Left colon (tissue), 2 donors: ENCODE results near the gene MANSC4. TPM values are rescaled to one million over a fixed set of nuclear protein-coding genes. Genes with fewer than 3 reads are reported as not detected.

ENCODE experiments used
- ATAC-seq: fragments of 200-7000 bp; cut with Tn5 transposase; one replicate; pipeline ENCODE4 v1.9.1; 2020; ENCODE audit warnings: mild to moderate bottlenecking, moderate library complexity
- DNase-seq, 2 donors: peaks; one replicate each; pipeline ENCODE4 v3.0.0-alpha.2; 2020
- intact Hi-C, 2 donors: fragments of 100-400 bp; cut with DNase I in 1 of 2; cut with micrococcal nuclease in 1 of 2; formaldehyde crosslinking; loops; one replicate each; pipeline versions ENCODE4 v1.11.2 to v1.14.0; 2022; cut with DNase I, micrococcal nuclease
- long read RNA-seq: library from polyadenylated mRNA; unstranded; transcript quantifications from one replicate; pipeline ENCODE4 v2.0.0, GENCODE V29; 2021
- total RNA-seq, 2 donors: library from RNA; stranded (reverse); fragmentation: NEBNext Ultra II Directional; extraction: Animal tissue kit (Norgen Biotek cat#: 25700); gene quantifications; one replicate each; pipeline ENCODE4 v1.2.1, GENCODE V29; 2021
- donor health status: DM: no; HTN: no; CAD: no.
- donor health status: DM: yes; HTN: yes; CAD: no.

Gene MANSC4
- not detected for total RNA-seq
- long read RNA-seq = 0 reads

DNA sequence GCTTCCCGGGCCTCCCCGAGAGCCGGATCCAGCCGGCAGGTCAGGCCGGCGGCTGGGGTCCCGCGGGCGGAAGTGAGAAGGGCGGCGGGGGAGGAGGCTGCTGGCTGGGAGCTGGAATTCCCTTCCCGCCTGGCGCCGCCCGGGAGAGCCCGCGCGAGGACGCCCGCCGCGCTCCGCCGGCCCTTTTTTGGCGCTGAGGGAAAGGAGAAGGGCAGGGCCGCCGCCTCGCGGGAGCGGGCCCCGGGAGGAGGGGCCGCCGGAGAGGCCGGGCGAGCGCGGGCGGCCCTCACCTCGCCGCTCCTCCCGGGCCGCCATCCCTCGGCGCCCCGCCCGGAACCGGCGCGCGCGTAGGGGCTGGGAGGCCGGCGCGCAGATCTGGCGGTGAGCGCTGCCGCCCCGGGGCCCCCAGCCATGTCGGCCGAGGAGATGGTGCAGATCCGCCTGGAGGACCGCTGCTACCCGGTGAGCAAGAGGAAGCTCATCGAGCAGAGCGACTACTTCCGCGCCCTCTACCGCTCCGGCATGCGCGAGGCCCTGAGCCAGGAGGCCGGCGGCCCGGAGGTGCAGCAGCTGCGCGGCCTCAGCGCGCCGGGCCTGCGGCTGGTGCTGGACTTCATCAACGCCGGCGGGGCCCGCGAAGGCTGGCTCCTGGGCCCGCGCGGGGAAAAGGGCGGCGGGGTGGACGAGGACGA, at the start of gene MANSC4, which contains the start of gene KLHL42:
MANSC4 (minus strand) TSS at position 317 of the 692 bp plus-strand sequence. CDS start 8,960 bp downstream, outside the sequence.
KLHL42 (plus strand) TSS at position 314 of the 692 bp plus-strand sequence; CDS start at position 412, 98 bp downstream.
- DNase-seq (peak; percentile 69 to 79), ATAC-seq (peak; percentile 91)
- intact Hi-C loops = no loop called here

DNA sequence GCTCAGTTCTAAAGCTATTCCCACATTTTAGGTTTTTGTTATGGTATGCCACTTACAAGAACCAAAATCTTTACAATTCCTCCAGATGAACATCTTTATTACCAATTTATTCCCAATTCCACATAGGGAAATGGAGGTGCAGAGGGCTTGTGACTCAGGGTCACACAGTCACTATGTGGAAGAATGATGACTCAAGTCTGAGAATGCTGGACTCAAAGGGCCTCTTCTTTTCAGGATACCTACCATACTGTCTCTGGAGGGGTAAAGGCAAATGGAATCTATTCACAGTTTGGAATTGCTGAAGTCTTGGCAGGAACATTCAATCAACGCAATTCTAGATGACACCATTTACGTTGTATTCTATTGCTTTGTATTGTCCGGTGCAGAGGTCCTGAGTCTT, 48.2 kb upstream of the MANSC4 start:
- DNase-seq (no peak), ATAC-seq (no peak)
- intact Hi-C loops = no loop called here

DNA sequence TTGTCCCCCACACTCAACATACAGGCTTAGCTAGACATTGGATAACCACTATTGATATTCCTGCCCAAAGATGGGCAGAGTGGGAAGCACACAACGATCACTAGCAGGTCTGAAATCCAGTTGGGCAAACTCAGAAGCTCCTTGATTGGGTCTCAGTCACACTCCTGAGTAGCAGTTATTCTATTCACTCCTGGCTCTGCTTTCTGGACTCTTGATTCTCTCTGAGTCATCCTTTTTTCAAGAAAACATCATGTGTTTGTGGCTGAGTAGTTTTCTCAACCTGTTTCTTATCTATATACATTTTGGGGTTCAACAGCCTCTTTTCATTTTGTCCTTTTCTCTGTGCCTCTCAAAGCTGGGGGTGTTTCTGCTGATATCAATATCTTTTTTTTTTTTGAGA, 46.0 kb upstream of the MANSC4 start:
- no peak for ATAC-seq
- no peak for DNase-seq
- intact Hi-C loops = no loop called here

DNA sequence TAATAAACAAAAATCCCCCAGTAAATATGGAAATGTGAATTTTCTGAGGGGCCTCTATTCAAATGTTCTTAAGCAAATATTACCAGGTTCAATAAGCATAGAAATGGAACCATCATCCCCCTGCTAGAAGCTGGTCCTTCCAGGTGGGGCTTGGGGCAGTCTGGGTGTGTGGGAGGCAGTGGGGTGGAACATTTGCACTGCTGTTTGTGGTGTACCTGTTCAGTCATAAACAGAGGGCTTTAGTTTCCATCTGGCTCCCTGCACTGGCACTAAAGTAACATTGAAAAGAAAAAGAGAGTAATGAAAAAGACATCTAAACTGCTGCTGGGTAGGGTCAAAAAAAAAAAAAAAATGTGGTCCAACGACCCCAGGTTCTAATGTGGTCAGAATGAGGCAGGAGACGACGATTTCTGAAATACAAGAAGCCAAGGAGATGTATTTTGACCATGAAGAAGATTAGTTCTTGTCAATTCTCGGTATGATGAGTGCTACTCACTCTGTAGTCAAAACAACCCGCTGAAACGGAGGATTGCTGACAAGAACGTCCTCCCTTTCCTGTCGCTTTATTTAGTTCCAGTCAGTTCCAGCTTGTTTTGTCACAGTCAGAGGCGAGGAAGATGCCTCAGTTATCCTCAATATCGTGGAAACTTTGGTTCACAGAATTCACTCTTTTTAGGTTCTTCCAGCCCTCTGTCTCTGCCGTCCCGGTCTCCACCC, 44.2 kb upstream of the MANSC4 start:
- DNase-seq = no peak
- ATAC-seq = no peak
- intact Hi-C loops = loop anchor here in 1 of 2 donors (5.0 kb wide), 1 partner anchor 92 kb away; no protein-coding TSS in a partner anchor

DNA sequence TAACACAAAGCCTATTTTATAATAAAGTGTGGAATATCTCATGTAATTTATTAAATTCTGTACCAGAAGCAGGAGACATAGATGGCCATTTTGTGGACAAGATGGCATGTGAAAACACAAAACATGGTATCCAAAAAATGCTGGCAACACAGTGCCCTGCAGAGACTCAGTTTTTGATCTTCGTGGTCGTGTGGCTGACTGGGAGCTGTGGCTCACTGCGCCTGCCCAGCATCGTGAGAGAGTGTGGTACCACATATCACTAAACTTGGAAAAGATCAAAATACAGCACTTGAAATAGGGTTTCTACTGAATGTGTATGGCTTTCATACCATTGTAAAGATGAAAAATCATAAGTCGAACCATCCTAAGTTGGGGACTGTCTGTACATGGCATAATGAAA, 43.0 kb upstream of the MANSC4 start:
- DNase-seq (no peak), ATAC-seq (no peak)
- intact Hi-C loops = loop anchor here in 1 of 2 donors (5.0 kb wide), 1 partner anchor 91 kb away; no protein-coding TSS in a partner anchor

DNA sequence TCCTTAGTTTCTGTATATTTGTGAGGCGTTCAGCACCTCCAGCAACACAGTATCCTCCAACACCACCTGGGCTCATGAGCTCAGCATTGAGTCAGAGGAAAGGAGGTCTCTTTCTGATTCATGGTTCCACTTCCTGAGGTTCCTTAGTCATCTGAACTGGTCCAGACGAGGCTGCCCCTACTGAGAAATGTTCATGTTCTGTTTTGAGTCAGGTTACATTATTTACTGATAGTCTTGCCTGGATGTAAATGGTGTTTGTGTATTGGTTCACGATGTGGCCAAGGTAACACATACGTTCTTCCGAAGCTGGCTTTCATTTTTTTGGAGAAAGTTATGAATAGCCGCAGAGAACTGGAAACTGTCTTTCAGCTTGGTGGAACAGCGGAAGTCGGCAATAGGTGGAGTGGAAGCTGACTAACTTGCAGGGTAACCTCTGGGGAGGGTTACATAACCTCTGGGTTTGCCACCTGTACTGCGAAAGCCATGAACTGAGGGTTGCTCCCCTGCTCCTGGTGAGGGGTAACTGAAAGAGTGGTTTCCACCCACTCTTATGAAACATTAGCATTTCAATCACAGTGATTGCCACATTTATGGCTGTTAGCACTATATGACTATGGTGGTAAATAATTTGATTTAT, 42.2 kb upstream of the MANSC4 start:
- ATAC-seq = no peak
- DNase-seq = no peak
- intact Hi-C loops = loop anchor here in 1 of 2 donors (5.0 kb wide), 1 partner anchor 90 kb away; no protein-coding TSS in a partner anchor

DNA sequence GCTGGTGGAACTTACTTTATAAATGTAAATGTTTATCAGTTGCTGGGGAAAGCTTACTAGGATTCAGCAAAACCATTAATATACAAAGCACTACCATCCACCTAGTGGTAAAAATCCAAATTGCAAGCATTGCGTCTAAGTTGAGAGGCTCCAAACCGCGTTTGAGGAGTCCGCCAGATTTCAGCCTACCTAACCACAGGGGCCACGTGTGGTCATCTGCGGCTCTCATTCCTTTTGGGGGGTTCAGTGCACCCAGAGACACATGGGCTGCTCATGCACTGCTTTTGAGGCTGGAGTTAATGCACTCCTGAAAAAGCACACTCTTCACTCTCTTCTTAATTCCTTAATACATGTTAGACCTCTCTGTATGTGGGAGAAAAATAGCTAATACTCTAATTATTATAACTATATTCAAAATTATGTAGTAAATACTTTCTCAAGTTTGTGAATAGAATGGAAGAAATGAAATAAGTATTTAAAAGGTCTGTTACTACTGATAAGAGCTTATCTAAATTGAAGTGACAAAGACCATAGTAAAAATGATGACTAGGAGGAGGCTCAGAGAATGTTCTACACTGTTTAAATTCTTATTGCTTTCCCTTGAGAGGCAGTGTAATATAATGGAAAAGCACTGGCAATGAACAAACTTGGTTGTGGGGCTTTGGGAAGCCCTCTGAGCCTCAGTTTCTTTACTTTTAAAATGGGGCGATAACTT, 41.4 kb upstream of the MANSC4 start:
- DNase-seq (peak in 1 of 2 donors; percentile 15), ATAC-seq (peak; percentile 78)
- intact Hi-C loops = loop anchor here in 1 of 2 donors (5.0 kb wide), 1 partner anchor 89 kb away; no protein-coding TSS in a partner anchor

DNA sequence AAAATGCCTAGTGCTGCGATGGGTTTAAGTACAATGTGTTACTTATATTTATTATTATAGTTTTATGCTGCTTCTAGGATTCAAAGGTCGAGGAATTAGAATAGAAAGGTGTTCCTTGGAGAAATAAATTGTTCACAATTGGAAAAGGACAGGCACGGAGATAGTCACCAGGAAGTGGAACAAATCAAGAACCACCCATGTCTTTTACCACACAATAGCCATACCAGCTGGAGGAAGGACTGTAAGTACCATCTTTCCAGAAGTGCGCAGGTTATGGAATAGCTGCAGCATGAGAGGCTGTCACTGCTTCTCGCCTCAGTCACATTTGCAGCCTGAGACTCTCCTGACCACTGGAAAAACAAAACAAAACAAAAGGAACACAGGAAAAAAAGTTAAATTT, 40.5 kb upstream of the MANSC4 start:
- intact Hi-C loops = loop anchor here in 1 of 2 donors (5.0 kb wide), 1 partner anchor 88 kb away; no protein-coding TSS in a partner anchor
- DNase-seq (no peak), ATAC-seq (peak; percentile 76)

DNA sequence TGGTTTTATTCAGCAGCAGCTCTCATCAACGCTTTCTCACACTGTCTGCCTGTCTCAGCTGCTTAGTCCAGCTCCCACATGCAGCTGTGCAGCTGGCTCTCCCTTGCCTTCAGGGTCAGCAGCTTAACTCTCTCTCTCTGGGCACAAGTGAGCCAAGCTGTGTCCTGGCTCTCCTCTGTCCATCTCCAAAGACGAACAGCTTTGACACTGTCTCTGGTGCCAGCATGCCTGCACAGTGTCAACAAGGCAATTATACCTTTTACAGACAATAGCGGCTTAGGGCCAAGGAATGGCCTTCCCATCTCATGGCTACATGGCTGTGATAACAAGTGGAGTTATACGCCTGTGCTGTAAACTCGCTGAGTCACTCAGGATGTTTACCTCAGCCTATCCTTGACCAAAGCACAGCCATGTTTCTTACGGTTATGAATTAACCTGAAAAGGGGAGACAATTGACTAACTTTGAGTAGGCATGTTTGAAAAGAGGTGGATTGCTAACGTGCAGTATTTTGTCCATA, 38.4 kb upstream of the MANSC4 start:
- intact Hi-C loops = no loop called here
- DNase-seq (peak; percentile 11 to 56), ATAC-seq (peak; percentile 58)

DNA sequence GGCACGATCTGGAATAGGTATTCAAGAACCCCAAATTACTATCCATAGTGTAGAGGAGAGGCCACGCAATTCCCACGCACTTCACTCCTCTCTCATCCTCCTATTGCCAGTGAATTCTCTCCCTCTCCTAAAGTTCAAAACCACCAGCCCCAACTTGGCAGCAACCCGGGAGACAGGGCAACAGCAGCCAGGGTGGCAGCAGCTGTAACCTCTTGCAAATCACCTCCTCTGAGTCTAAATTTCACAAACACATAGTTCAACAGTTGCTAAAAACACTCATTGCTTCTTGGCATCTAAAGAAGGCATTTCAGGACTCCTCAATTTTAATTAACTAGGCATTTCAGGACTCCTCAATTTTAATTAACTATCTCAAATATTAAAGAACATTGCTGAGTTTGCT, 37.7 kb upstream of the MANSC4 start:
- ATAC-seq = no peak

DNA sequence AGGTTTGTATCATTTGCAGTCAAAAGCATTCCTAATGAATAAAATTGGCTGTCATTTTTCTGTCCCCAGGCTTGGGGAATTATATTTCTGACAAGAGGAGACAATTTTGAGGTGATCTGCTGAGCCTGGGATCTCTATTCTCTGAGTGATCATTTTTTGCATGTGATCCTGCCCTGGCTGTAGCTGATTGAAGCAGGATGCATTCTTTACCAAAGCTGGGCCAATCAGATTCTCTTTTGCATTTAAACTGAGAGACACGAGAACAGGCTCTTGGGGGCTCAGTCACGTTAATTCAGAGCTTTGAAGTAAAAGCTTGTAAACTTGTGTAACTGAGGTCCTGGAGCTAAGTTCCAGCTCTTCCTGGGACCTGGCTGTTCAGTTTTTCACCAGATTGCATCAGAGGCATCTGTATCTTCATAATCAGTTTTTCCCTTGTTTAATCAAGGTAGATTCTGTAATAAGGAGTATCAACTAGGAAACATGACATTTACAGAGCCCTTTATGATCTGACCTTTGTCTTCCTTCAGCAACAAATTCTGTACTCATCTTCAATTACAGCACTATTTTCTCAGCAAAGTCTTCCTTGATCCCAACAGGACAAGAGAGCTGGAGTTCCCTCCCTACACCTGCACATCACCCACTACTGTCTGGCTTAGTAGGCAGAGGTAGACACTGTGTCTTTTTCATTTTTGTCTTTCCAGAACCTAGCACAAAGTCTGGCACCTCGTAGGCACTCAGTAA, 35.0 kb upstream of the MANSC4 start:
- DNase-seq = no peak
- peak; percentile 78 for ATAC-seq
- intact Hi-C loops = no loop called here

More for the DNA sequence above, 37.7 kb upstream of the MANSC4 start:
- intact Hi-C loops = no loop called here
- DNase-seq = no peak

DNA sequence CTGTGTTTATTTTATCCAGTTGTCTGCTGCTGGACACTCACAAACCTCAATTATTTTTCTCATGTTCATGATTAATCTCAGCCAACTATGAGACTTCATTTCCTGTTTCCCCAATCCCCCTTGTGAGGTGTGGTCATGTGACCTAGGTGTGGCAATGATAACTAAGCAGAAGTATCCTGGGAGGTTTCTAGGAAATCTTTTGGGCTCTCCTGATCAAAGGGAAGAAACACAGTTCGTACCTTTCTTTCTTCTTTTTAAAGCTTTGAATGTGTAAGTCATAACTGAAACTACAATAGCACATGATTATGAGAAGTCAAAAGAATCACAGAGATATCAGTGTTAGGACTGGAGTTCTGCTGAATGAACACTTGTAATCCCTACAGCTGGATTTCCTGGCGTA, 34.4 kb upstream of the MANSC4 start:
- no peak for DNase-seq
- no peak for ATAC-seq
- intact Hi-C loops = no loop called here

DNA sequence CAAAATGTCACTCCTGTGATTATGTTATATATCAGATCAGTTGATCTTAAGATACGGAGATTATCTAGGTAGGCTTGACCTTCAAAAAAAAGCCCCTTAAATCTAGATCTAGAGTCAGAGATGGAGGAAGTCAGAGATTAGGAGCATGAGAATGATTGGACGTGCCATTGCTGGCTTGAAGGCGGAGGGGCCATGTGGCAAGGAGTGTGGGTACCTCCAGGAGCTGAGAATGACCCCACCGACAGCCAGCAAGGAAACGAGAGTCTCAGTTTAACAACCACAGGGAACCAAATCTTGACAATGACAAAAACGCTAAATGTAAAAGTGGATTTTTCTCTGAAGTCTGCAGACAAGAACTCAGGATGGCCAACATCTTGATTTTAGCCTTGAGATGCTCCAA, 32.5 kb upstream of the MANSC4 start:
- no peak for ATAC-seq
- no peak for DNase-seq
- intact Hi-C loops = no loop called here

DNA sequence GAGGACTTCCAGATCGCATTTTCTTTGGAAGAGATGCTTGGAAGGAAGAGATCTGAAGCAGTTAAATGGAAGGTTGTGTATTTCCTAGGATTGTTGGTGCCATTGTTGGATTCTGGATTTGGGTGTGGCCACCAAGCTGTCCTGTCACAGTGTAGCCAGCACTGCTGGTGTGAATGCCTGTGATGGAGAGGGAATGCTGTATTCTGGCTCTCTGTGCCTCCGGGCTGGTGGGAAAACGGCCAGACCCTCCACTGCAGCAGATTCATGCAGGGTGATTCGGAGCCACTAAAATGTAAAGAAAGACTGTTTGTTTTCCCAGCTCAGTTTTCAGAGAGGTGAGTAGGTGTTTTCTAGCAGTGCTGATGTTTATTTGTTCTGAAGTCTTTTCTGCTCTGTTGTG, 30.7 kb upstream of the MANSC4 start:
- no peak for DNase-seq
- no peak for ATAC-seq
- intact Hi-C loops = no loop called here

DNA sequence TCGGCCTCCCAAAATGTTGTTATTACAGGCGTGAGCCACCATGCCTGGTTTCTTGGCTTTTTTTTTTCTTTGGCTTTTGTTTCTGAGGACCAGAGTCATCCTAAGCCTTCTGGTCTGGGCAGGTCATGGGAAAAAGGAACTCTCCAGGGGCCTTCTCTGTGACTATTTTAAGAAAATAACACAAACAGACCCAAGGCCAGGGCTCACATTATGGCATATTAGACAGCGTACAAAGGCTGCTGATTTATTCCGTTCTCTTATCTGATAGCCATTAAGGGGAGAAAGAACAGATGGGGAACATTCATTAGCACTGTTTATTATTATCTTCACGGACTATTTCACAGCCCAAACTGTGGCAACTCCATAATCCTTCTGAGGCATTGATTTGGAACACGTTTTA, 28.8 kb upstream of the MANSC4 start:
- no peak for ATAC-seq
- intact Hi-C loops = no loop called here
- DNase-seq = no peak

DNA sequence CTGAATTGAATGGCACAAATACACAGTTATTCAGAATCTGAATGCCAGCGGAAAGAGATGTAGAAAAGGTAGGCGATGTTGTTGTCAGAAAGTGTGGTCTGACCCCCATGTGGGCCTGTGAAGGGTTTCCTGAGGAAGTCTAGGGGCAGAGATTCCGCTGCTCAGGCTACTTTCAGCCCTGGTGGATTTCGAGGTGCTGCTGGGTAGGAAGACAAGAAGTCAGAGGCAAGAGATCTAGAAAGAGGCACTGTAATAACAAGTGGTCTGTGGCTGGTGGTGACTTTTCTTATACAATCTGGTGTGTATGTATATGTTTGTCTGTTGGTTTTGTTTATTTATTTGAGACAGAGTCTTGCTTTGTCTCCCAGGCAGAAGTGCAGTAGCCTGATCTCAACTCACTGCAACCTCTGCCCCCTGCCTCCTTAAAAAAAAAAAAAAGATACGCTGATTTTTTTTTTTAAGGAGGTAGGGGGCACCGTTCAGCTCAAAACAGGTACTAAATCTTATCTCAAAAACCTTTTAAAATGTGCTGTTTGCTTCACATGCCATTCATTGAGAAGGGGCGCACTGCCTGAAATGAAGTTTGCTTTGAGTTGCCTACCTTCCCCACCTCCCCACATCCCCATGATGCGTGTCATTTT, 27.1 kb upstream of the MANSC4 start:
- intact Hi-C loops = no loop called here
- DNase-seq (no peak), ATAC-seq (no peak)

DNA sequence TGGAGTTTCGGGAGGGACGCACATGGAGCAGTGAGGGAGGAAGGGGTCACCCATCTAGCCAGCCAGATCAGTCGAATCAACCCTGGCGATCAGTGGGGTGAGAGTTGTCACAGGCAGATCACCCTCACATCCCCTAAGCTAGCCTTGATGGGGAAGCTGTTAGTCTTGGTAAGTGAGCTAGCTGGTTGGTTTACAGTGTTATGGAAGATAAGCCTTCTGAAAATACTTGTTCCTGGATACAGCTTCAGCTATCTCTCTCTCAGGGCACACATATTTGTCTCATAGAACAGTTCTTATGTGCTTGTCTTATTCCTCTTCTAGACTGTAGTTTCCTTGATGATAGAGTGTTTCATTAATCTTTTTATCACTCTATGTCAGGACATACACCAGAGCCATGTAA, 26.2 kb upstream of the MANSC4 start:
- no peak for ATAC-seq
- intact Hi-C loops = no loop called here
- DNase-seq = no peak

DNA sequence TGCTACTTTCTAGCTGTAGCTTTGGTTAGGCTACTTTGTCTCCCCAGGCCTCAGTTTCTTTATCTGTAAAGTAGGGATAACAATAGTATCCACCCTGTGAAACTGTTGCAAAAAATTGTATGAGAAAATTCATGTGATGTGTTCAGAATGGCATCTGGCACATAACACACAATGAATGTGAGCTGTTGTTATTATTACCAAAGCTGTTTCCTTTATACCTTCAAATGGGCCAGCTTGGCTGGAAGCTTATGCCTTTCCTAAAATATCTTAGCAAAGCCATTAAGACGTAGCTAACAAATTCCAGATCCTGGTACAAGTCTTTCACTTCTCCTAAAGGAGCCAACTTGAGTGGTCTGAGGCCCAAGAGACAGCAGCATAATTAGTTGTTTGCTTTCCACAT, 25.2 kb upstream of the MANSC4 start:
- ATAC-seq (no peak), DNase-seq (no peak)
- intact Hi-C loops = no loop called here
